Fibroblast of pulmonary artery (primary cell): Measurements from ENCODE around the gene DIAPH3.

ENCODE experiments used
- DNase-seq: peaks from one replicate; pipeline ENCODE4 v3.0.0-alpha.2; 2010; ENCODE audit warnings: low read depth
- H3K4me3 ChIP-seq: replicated peaks from 2 replicates; pipeline ENCODE4 v1.5.1; 2011; ENCODE audit warnings: low read depth, mild to moderate bottlenecking, control low read depth, low read length, moderate library complexity
- TF ChIP-seq, protein P1 (sequence below): IDR thresholded peaks from 2 replicates; pipeline ENCODE4 v1.5.1; 2011; ENCODE audit warnings: mild to moderate bottlenecking, control low read depth, low read length, inconsistent platforms; ENCODE audit errors: missing control alignments

Gene DIAPH3

DNA sequence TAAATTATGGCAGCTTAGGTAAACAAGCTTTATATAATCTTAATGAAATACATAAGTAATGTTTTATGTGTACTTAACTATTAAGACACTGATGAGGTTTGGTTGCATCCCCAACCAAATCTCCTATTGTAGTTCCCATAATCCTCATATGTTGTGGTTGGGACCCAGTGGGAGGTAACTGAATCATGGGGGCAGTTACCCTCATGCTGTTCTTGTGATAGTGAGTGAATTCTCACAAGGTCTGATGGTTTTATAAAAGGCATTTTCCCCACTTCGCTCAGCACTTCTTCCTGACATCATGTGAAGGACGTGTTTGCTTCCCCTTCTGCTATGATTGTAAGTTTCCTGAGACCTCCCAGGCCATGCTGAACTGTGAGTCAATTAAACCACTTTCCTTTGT lies 212.7 kb downstream of the DIAPH3 start:
- no peak overlapping the region for H3K4me3 ChIP-seq
- TF ChIP-seq, protein P1, sequence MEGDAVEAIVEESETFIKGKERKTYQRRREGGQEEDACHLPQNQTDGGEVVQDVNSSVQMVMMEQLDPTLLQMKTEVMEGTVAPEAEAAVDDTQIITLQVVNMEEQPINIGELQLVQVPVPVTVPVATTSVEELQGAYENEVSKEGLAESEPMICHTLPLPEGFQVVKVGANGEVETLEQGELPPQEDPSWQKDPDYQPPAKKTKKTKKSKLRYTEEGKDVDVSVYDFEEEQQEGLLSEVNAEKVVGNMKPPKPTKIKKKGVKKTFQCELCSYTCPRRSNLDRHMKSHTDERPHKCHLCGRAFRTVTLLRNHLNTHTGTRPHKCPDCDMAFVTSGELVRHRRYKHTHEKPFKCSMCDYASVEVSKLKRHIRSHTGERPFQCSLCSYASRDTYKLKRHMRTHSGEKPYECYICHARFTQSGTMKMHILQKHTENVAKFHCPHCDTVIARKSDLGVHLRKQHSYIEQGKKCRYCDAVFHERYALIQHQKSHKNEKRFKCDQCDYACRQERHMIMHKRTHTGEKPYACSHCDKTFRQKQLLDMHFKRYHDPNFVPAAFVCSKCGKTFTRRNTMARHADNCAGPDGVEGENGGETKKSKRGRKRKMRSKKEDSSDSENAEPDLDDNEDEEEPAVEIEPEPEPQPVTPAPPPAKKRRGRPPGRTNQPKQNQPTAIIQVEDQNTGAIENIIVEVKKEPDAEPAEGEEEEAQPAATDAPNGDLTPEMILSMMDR, result no peak
- no peak for DNase-seq

GRCh38 chr13:59950266-59950665 lies 213.5 kb downstream of the DIAPH3 start:
- no peak overlapping the region for H3K4me3 ChIP-seq
- no peak for DNase-seq
- TF ChIP-seq, protein P1, result no peak

DNA sequence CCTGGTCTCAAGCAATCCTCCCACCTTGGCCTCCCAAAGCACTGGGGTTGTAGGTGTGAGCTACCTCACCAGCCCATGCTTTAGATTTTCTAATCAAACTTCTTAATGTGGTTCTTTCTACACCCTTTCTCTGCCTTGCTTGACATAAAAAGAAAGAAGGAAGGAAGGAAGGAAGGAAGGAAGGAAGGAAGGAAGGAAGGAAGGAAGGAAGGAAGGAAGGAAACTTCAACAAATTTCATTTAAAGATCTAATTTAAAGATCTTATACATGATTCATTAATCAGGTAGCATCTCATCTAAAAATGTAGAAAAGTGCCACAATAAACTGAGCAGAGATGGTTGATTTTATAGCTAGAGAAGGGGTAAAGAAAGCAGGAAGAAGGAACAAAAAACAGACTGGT lies 215.0 kb downstream of the DIAPH3 start:
- H3K4me3 ChIP-seq, result no peak overlapping the region
- no peak for DNase-seq
- TF ChIP-seq, protein P1, result no peak

- peak; percentile 11 for DNase-seq
- H3K4me3 ChIP-seq, result no peak overlapping the region
- TF ChIP-seq, protein P1, result no peak
These were observed 216.8 kb downstream of the DIAPH3 start for GRCh38 chr13:59946944-59947343.

DNA sequence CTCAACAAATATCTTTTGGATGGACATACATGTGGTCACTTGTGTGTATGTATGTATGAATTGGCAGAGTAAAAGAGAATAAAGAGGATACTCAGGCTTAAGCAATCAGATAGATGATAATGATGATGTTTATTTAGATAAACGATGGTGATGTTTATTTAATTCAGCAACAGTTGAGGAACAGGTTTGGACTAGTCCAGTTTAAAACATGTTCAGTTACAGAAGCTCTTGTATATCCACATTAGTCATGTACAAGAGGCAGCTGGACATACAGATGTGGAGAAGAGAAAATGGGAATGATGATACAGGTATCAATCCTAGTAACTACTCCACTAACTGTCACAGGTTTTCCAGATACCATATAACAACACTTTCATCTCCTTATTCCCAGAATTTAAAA lies 232.1 kb downstream of the DIAPH3 start:
- TF ChIP-seq, protein P1, result no peak
- no peak overlapping the region for H3K4me3 ChIP-seq
- DNase-seq, result no peak

DNA sequence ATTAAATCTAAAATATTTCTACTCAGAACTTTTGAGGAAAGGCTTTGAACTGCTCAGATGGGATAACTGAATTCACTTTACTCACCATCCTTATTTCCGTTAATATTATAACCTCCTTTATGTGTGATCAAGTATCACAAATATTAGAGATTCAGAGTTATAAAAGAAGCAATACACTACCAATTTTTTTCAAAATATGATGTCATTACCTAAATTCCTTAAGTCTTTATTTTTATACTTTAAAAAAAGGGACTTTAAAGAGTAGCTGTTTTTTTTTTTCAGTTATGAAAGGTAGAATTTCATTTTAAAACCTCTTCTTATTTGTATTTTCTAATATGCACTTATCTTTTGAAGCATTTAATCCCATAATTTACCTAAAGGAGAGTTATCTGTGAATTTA lies 239.5 kb downstream of the DIAPH3 start:
- TF ChIP-seq, protein P1, result no peak
- no peak for DNase-seq
- no peak overlapping the region for H3K4me3 ChIP-seq

DNA sequence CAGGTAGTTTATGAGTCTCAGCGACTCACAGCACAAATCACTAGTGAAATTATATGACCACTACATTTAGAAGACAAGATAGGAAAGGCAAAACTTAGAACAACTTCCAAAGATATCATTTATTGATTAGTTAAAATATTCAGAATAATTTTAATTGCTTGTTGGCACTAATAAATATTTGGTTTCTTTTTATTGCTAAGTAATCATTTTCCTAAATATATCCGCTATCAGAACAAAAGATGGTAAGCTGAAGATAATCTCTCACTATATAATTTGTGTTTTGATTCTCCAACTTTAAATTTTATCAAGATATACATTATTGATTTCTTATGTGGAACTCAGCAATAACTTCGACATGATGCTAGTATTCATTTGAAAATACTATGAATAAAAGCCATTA lies 248.5 kb downstream of the DIAPH3 start:
- TF ChIP-seq, protein P1, result no peak
- H3K4me3 ChIP-seq, result no peak overlapping the region
- no peak for DNase-seq
